Measurements from ENCODE around the gene VTI1B. TPM values are rescaled to one million over a fixed set of nuclear protein-coding genes. Genes with fewer than 3 reads are reported as not detected.

VTI1B gene
- total RNA-seq, 1 experiment from 2014 or later = 148 TPM

- Histone ChIP-seq H3K9me3 (ENCODE audit: insufficient read depth, low read depth) (no peaks in the 10 kb centered on the region), H3F3A (ENCODE audit: insufficient read depth, low read depth) (peaks cover 21% of the 10 kb centered on the region; the same call in 1 of the 2 replicates), H3K4me2 (no peak overlapping the region), H3K79me2 (ENCODE audit: low read depth) (no peaks in the 10 kb centered on the region), H3K4me1 (replicated peaks; ENCODE audit: insufficient read depth) (peaks cover 15% of the 10 kb centered on the region), H3K27ac (no peak overlapping the region), H3K36me3 (ENCODE audit: low read depth) (no peaks in the 10 kb centered on the region), H3K9me2 (ENCODE audit: insufficient read depth) (no peaks in the 10 kb centered on the region), H2AFZ (no peak overlapping the region), H3K4me3 (no peak overlapping the region), H3K27me3 (ENCODE audit: insufficient read depth, low read depth) (no peaks in the 10 kb centered on the region), H4K20me1 (ENCODE audit: insufficient read depth) (no peaks in the 10 kb centered on the region)
- intact Hi-C loops (cut with micrococcal nuclease; ENCODE audit: unreplicated experiment) = no loop called here
- no TSS peak for BruUV-seq (replicated peaks)
- no peak for DNase-seq
- ChIA-PET POLR2A (ENCODE audit: unreplicated experiment) (no interaction called here), CTCF (no interaction called here)
- TF ChIP-seq CTCF (conservative IDR thresholded peaks at IDR 0.05) (no peak), EZH2 (IDR thresholded peaks at IDR 0.05; ENCODE audit: low read depth) (no peak)
Measured at GRCh38 chr14:67641902-67642749, 32.3 kb downstream of the VTI1B start.

- Histone ChIP-seq H3K36me3 (ENCODE audit: low read depth) (no peaks in the 10 kb centered on the region), H3K4me3 (no peak overlapping the region), H2AFZ (no peak overlapping the region), H3F3A (ENCODE audit: insufficient read depth, low read depth) (peaks cover 24% of the 10 kb centered on the region; the same call in 1 of the 2 replicates), H3K9me3 (ENCODE audit: insufficient read depth, low read depth) (no peaks in the 10 kb centered on the region), H3K79me2 (ENCODE audit: low read depth) (no peaks in the 10 kb centered on the region), H3K27ac (no peak overlapping the region), H3K4me1 (replicated peaks; ENCODE audit: insufficient read depth) (peaks cover 22% of the 10 kb centered on the region), H4K20me1 (ENCODE audit: insufficient read depth) (no peaks in the 10 kb centered on the region), H3K4me2 (no peak overlapping the region), H3K9me2 (ENCODE audit: insufficient read depth) (no peaks in the 10 kb centered on the region), H3K27me3 (ENCODE audit: insufficient read depth, low read depth) (no peaks in the 10 kb centered on the region)
- intact Hi-C loops (cut with micrococcal nuclease; ENCODE audit: unreplicated experiment) = no loop called here
- no peak for DNase-seq
- no TSS peak for BruUV-seq (replicated peaks)
- POLR2A ChIA-PET (ENCODE audit: unreplicated experiment) = no interaction called here
- TF ChIP-seq EZH2 (IDR thresholded peaks at IDR 0.05; ENCODE audit: low read depth) = no peak
- no peak for TF ChIP-seq CTCF (conservative IDR thresholded peaks at IDR 0.05)
- CTCF ChIA-PET = no interaction called here
Measured at GRCh38 chr14:67641480-67641879, 33.0 kb downstream of the VTI1B start.

GRCh38 chr14:67638642-67639041 lies 35.8 kb downstream of the VTI1B start:
- POLR2A ChIA-PET (ENCODE audit: unreplicated experiment) = no interaction called here
- DNase-seq = no peak

More at GRCh38 chr14:67638642-67639041, 35.8 kb downstream of the VTI1B start:
- Histone ChIP-seq H3K9me2 (ENCODE audit: insufficient read depth) (no peaks in the 10 kb centered on the region), H4K20me1 (ENCODE audit: insufficient read depth) (no peaks in the 10 kb centered on the region), H3K9me3 (ENCODE audit: insufficient read depth, low read depth) (no peaks in the 10 kb centered on the region), H3K4me2 (no peak overlapping the region), H3K36me3 (ENCODE audit: low read depth) (no peaks in the 10 kb centered on the region), H3K4me1 (replicated peaks; ENCODE audit: insufficient read depth) (peaks cover 19% of the 10 kb centered on the region), H3K27ac (no peak overlapping the region), H3K27me3 (ENCODE audit: insufficient read depth, low read depth) (no peaks in the 10 kb centered on the region), H2AFZ (no peak overlapping the region), H3K4me3 (no peak overlapping the region), H3F3A (ENCODE audit: insufficient read depth, low read depth) (peaks cover 16% of the 10 kb centered on the region; the same call in 1 of the 2 replicates), H3K79me2 (ENCODE audit: low read depth) (no peaks in the 10 kb centered on the region)
- TF ChIP-seq CTCF (conservative IDR thresholded peaks at IDR 0.05) (no peak), EZH2 (IDR thresholded peaks at IDR 0.05; ENCODE audit: low read depth) (no peak)
- intact Hi-C loops (cut with micrococcal nuclease; ENCODE audit: unreplicated experiment) = no loop called here
- no TSS peak for BruUV-seq (replicated peaks)
- CTCF ChIA-PET = no interaction called here
